HepG2 (cell line): ENCODE results near the gene NEU4. TPM values are rescaled to one million over a fixed set of nuclear protein-coding genes. Genes with fewer than 3 reads are reported as not detected.

Source experiments
- ARHGAP35 ChIP-seq: sonication (generic); formaldehyde crosslinking; IDR thresholded peaks from 2 replicates; pipeline ENCODE4 v1.9.0; 2022; ENCODE audit warnings: mild to moderate bottlenecking, inconsistent platforms, moderate library complexity, missing genetic modification reagents, borderline replicate concordance
- ARID2 ChIP-seq: sonication (generic); formaldehyde crosslinking; IDR thresholded peaks from 2 replicates; pipeline ENCODE4 v1.8.1; 2022; ENCODE audit warnings: mild to moderate bottlenecking, missing genetic modification reagents, borderline replicate concordance
- CBX1 ChIP-seq: IDR thresholded peaks from one replicate; pipeline ENCODE4 v1.6.1; 2016; ENCODE audit warnings: antibody characterized with exemption, low read depth
- LBX2 ChIP-seq: sonication (generic); formaldehyde crosslinking; IDR thresholded peaks from 2 replicates; pipeline ENCODE4 v1.5.0; 2020; ENCODE audit warnings: missing genetic modification reagents, mild to moderate bottlenecking, borderline replicate concordance
- MAZ ChIP-seq, 2 experiments: sonication (generic) in 1 of 2; formaldehyde crosslinking in 1 of 2; IDR thresholded peaks; 2 replicates each; pipeline versions ENCODE4 v1.5.0 to v1.6.1; 2012 to 2020; ENCODE audit warnings: low read depth in 2 of 2, mild to moderate bottlenecking in 2 of 2, borderline replicate concordance in 1 of 2, improper control_type of control experiment in 1 of 2, low read length in 1 of 2, missing genetic modification reagents in 1 of 2, moderate library complexity in 1 of 2
- MYPOP ChIP-seq: sonication (generic); formaldehyde crosslinking; IDR thresholded peaks from 2 replicates; pipeline ENCODE4 v1.8.1; 2023; ENCODE audit warnings: mild to moderate bottlenecking, moderate library complexity, missing genetic modification reagents
- TARDBP ChIP-seq: sonication (generic); formaldehyde crosslinking; IDR thresholded peaks from 2 replicates; pipeline ENCODE4 v1.8.0; 2022; ENCODE audit warnings: mild to moderate bottlenecking, missing genetic modification reagents
- ZBTB38 ChIP-seq: sonication (generic); formaldehyde crosslinking; IDR thresholded peaks from 2 replicates; pipeline ENCODE4 v1.5.1; 2020; ENCODE audit warnings: mild to moderate bottlenecking, missing genetic modification reagents
- ZNF207 ChIP-seq: fragments of 450-650 bp; IDR thresholded peaks from 2 replicates; pipeline ENCODE4 v1.6.1; 2016; ENCODE audit warnings: antibody characterized with exemption, borderline replicate concordance
- ZNF251 ChIP-seq: sonication (generic); formaldehyde crosslinking; IDR thresholded peaks from 2 replicates; pipeline ENCODE4 v1.9.0; 2021; ENCODE audit warnings: mild to moderate bottlenecking, missing genetic modification reagents
- ZNF276 ChIP-seq: sonication (generic); formaldehyde crosslinking; IDR thresholded peaks from 2 replicates; pipeline ENCODE4 v1.4.0; 2020; ENCODE audit warnings: mild to moderate bottlenecking, low read depth, missing genetic modification reagents
- ZNF281 ChIP-seq: sonication (generic); formaldehyde crosslinking; IDR thresholded peaks from 2 replicates; pipeline ENCODE4 v1.4.0; 2020; ENCODE audit warnings: missing genetic modification reagents, borderline replicate concordance
- ZNF672 ChIP-seq: sonication (generic); formaldehyde crosslinking; IDR thresholded peaks from 2 replicates; pipeline ENCODE4 v1.8.1; 2022; ENCODE audit warnings: missing genetic modification reagents
- polyA plus RNA-seq, 8 experiments: library from polyadenylated mRNA; depleted of rRNA in 3 of 8; stranded (reverse) in 7 of 8; unstranded in 1 of 8; fragments of >200 nt; fragmentation: Illumina TruSeq in 4 of 8; extraction: Trizol in 4 of 8; gene quantifications; 2 replicates each; pipeline versions ENCODE4 v1.2.1 to v1.2.3, GENCODE V29; 2011 to 2016; ENCODE audit warnings: low read depth in 4 of 8, missing spikeins in 1 of 8, mixed read lengths in 1 of 8; ENCODE audit not compliant: insufficient read depth in 1 of 8
- total RNA-seq, 5 experiments: library from RNA; depleted of rRNA; stranded (reverse); fragments of >200 nt; fragmentation: Illumina TruSeq; extraction: Trizol; gene quantifications; 2 replicates each; pipeline ENCODE4 v1.2.3, GENCODE V29; 2016; ENCODE audit warnings: low read depth in 1 of 5
- TF ChIP-seq, protein P1 (sequence below): sonication (generic); formaldehyde crosslinking; IDR thresholded peaks from 2 replicates; pipeline ENCODE4 v1.9.0; 2022; ENCODE audit warnings: missing genetic modification reagents, mild to moderate bottlenecking, borderline replicate concordance
- TF ChIP-seq, protein P2 (sequence below): sonication (generic); formaldehyde crosslinking; IDR thresholded peaks from 2 replicates; pipeline ENCODE4 v1.5.0; 2020; ENCODE audit warnings: missing genetic modification reagents, mild to moderate bottlenecking, borderline replicate concordance
- TF ChIP-seq, protein P3 (sequence below): sonication (generic); formaldehyde crosslinking; IDR thresholded peaks from 2 replicates; pipeline ENCODE4 v1.4.0; 2020; ENCODE audit warnings: missing genetic modification reagents

Gene NEU4
- total and polyA plus RNA-seq, 2 of the 13 experiments (the other 11 are each of a cell fraction or from before 2014, with no cell fraction given) = 53.5 to 107 TPM

GRCh38 chr2:241773511-241774418, 35.2 kb upstream of the NEU4 start (continued):
- no peak for TF ChIP-seq MAZ (IDR thresholded peaks at IDR 0.05; ENCODE audit: borderline replicate concordance, low read depth, low read length)
- 0 out of 2 replicates have a peak, but pooled peaks have one; percentile 13 for TF ChIP-seq MAZ (CRISPR knock-in tag; IDR thresholded peaks at IDR 0.05; ENCODE audit: low read depth)
- no peak; the same call in 1 of the 2 replicates for TF ChIP-seq ZBTB38 (CRISPR knock-in tag)
- no peak for TF ChIP-seq ZNF672
- no peak for TF ChIP-seq ZNF251 (CRISPR knock-in tag)
- peak; percentile 44 for TF ChIP-seq MYPOP (CRISPR knock-in tag)
- TF ChIP-seq ARHGAP35 = peak; percentile 16
- TF ChIP-seq, protein P1, sequence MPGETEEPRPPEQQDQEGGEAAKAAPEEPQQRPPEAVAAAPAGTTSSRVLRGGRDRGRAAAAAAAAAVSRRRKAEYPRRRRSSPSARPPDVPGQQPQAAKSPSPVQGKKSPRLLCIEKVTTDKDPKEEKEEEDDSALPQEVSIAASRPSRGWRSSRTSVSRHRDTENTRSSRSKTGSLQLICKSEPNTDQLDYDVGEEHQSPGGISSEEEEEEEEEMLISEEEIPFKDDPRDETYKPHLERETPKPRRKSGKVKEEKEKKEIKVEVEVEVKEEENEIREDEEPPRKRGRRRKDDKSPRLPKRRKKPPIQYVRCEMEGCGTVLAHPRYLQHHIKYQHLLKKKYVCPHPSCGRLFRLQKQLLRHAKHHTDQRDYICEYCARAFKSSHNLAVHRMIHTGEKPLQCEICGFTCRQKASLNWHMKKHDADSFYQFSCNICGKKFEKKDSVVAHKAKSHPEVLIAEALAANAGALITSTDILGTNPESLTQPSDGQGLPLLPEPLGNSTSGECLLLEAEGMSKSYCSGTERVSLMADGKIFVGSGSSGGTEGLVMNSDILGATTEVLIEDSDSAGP (CRISPR knock-in tag) = peak; percentile 52
- no peak for TF ChIP-seq LBX2
- peak; percentile 61; the same call in 1 of the 2 replicates for TF ChIP-seq ZNF281 (CRISPR knock-in tag)
- TF ChIP-seq ZNF276 (CRISPR knock-in tag) = no peak; the same call in 1 of the 2 replicates
- TF ChIP-seq CBX1 = peak; percentile 67
- no peak for TF ChIP-seq ZNF207
- TF ChIP-seq, protein P2, sequence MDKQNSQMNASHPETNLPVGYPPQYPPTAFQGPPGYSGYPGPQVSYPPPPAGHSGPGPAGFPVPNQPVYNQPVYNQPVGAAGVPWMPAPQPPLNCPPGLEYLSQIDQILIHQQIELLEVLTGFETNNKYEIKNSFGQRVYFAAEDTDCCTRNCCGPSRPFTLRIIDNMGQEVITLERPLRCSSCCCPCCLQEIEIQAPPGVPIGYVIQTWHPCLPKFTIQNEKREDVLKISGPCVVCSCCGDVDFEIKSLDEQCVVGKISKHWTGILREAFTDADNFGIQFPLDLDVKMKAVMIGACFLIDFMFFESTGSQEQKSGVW (CRISPR knock-in tag) = no peak
- TF ChIP-seq ARID2 = no peak
- 0 out of 2 replicates have a peak, but pooled peaks have one; percentile 23 for TF ChIP-seq TARDBP
- TF ChIP-seq, protein P3, sequence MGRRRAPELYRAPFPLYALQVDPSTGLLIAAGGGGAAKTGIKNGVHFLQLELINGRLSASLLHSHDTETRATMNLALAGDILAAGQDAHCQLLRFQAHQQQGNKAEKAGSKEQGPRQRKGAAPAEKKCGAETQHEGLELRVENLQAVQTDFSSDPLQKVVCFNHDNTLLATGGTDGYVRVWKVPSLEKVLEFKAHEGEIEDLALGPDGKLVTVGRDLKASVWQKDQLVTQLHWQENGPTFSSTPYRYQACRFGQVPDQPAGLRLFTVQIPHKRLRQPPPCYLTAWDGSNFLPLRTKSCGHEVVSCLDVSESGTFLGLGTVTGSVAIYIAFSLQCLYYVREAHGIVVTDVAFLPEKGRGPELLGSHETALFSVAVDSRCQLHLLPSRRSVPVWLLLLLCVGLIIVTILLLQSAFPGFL (CRISPR knock-in tag) = no peak
